ENCODE data around the gene BCL7A.

DNA sequence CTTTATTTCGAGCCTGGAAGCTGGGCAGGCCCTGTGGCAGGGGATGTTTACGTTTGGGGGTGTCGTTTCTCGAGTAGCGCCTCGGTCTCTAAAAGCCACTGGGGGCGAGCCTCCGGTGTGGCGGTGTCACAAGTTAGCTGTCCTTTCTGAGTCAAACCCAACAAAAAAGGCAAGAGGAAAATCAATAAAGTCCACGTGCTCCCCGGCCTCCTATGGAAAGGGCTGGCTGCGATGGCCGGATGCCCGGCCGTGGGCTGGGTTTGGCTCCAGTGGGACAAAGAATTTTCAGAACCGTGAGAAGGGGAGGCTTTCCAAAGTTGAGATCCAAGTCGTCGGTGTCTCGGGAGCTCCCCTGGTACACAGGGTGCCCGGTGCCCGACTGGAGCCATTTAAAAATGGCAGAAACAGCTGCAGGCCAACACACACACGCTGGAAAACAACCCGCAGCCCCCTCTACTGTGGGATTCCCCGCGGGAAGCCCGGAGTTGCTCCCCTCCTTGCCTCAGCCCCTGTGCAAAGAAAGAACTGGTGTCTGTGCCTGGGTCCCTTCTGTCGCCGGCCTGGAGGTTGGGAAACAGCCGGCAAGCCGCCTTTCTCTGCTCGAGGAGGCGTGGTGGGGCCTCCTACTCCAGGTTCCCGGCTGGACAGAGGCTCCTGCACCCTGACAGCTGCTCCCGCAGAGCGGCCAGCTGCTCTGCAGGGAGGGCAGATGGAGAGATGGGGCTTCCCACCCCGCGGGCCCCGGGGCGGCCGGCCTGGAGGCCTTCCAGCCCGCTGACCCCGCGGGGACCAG is 1.9 kb downstream of the BCL7A start:
- TF ChIP-seq, protein P1, sequence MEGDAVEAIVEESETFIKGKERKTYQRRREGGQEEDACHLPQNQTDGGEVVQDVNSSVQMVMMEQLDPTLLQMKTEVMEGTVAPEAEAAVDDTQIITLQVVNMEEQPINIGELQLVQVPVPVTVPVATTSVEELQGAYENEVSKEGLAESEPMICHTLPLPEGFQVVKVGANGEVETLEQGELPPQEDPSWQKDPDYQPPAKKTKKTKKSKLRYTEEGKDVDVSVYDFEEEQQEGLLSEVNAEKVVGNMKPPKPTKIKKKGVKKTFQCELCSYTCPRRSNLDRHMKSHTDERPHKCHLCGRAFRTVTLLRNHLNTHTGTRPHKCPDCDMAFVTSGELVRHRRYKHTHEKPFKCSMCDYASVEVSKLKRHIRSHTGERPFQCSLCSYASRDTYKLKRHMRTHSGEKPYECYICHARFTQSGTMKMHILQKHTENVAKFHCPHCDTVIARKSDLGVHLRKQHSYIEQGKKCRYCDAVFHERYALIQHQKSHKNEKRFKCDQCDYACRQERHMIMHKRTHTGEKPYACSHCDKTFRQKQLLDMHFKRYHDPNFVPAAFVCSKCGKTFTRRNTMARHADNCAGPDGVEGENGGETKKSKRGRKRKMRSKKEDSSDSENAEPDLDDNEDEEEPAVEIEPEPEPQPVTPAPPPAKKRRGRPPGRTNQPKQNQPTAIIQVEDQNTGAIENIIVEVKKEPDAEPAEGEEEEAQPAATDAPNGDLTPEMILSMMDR (IDR thresholded peaks at IDR 0.05) = no peak
- TF ChIP-seq POLR2A (IDR thresholded peaks at IDR 0.05; ENCODE audit: low read length) (no peak), RFX5 (IDR thresholded peaks at IDR 0.05) (no peak), EP300 (IDR thresholded peaks at IDR 0.05) (no peak), RAD21 (conservative IDR thresholded peaks at IDR 0.05 in 1 of 2, IDR thresholded peaks at IDR 0.05 in 1 of 2) (no peak), CHD2 (IDR thresholded peaks at IDR 0.05; ENCODE audit: low read length, partially characterized antibody) (no peak)

Measured in A549 (cell line).